A549 (cell line): Measurements from ENCODE around the gene ALG3.

Experiments used
- CBX8 ChIP-seq: fragments of 200-600 bp; sonication (generic); IDR thresholded peaks from 2 replicates; pipeline ENCODE4 v1.6.1; 2016
- CEBPB ChIP-seq, 2 experiments: fragments of >200 bp in 1 of 2; sonication (Bioruptor Twin) in 1 of 2; formaldehyde crosslinking in 1 of 2; IDR thresholded peaks; 2 replicates each; pipeline ENCODE4 v1.6.1; 2012 to 2016
- CHD2 ChIP-seq: fragments of 150-350 bp; IDR thresholded peaks from 2 replicates; pipeline ENCODE4 v1.6.1; 2014; ENCODE audit warnings: low read length; ENCODE audit not compliant: partially characterized antibody
- HDAC2 ChIP-seq: fragments of 200-600 bp; sonication (generic); IDR thresholded peaks from 2 replicates; pipeline ENCODE4 v1.6.1; 2016
- POLR2A ChIP-seq: IDR thresholded peaks from 2 replicates; pipeline ENCODE4 v1.6.1; 2012; ENCODE audit warnings: mild to moderate bottlenecking, low read length
- RCOR1 ChIP-seq: fragments of 150-350 bp; IDR thresholded peaks from 2 replicates; pipeline ENCODE4 v1.6.1; 2014; ENCODE audit warnings: antibody characterized with exemption, low read length, low read depth
- RNF2 ChIP-seq: fragments of 200-600 bp; sonication (generic); IDR thresholded peaks from 2 replicates; pipeline ENCODE4 v1.6.1; 2016; ENCODE audit warnings: low read depth, mild to moderate bottlenecking, antibody characterized with exemption, moderate library complexity, borderline replicate concordance
- TP53 ChIP-seq: fragments of 250-450 bp; sonication (Bioruptor Pico); IDR thresholded peaks from 2 replicates; pipeline ENCODE4 v1.5.0; 2021; ENCODE audit warnings: mild to moderate bottlenecking, moderate library complexity
- ZSCAN20 ChIP-seq: fragments of 250-450 bp; sonication (Bioruptor Pico); IDR thresholded peaks from 2 replicates; pipeline ENCODE4 v1.8.0; 2022; ENCODE audit warnings: mild to moderate bottlenecking, moderate library complexity
- TF ChIP-seq, protein P1 (sequence below): fragments of >200 bp; sonication (Bioruptor Twin); formaldehyde crosslinking; IDR thresholded peaks from 3 replicates; pipeline ENCODE4 v1.5.1; 2016

DNA sequence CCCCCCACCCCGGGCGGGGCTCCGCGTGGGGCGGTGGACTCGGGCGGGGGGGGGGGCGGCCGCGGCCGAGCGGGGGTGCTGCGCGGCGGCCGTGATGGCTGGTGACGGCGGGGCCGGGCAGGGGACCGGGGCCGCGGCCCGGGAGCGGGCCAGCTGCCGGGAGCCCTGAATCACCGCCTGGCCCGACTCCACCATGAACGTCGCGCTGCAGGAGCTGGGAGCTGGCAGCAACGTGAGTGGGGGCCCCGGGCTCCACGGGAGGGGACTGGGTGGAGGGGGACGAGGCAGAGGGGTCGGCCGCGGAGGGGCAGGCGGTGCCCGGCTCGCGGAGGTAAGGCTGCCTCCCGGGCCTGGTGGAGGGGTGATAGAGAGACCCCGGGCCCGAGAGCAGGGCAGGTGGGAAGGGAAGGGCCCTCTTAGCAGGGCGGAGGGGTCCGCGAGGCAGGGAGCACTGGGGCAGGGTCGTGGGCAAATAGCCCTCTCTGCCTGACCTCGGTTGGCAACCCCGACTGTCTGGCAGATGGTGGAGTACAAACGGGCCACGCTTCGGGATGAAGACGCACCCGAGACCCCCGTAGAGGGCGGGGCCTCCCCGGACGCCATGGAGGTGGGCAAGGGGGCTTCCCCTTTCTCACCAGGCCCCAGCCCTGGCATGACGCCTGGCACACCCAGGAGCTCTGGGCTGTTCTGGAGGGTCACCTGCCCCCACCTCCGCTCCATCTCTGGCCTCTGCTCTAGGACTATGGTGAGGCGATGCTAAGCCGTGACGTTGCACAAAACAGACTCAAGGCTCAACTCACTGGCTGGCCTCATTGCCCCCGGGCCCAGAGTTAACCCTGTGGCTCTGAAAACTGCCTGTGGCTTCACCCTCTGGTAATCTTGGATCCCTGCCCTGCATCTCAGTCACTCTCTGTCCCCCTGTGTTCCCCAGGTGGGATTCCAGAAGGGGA is 27.5 kb upstream of the ALG3 start, which contains the start of gene ECE2:
- TF ChIP-seq, protein P1, sequence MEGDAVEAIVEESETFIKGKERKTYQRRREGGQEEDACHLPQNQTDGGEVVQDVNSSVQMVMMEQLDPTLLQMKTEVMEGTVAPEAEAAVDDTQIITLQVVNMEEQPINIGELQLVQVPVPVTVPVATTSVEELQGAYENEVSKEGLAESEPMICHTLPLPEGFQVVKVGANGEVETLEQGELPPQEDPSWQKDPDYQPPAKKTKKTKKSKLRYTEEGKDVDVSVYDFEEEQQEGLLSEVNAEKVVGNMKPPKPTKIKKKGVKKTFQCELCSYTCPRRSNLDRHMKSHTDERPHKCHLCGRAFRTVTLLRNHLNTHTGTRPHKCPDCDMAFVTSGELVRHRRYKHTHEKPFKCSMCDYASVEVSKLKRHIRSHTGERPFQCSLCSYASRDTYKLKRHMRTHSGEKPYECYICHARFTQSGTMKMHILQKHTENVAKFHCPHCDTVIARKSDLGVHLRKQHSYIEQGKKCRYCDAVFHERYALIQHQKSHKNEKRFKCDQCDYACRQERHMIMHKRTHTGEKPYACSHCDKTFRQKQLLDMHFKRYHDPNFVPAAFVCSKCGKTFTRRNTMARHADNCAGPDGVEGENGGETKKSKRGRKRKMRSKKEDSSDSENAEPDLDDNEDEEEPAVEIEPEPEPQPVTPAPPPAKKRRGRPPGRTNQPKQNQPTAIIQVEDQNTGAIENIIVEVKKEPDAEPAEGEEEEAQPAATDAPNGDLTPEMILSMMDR, result no peak
- TF ChIP-seq HDAC2, result no peak
- no peak for TF ChIP-seq CHD2
- TF ChIP-seq RCOR1, result no peak
- TF ChIP-seq CEBPB (IDR thresholded peaks at IDR 0.05), result no peak
- TF ChIP-seq POLR2A, result no peak
- TF ChIP-seq ZSCAN20 (CRISPR knock-in tag), result no peak
- no peak for TF ChIP-seq CBX8
- no peak for TF ChIP-seq RNF2
- no peak for TF ChIP-seq TP53 (CRISPR knock-in tag)
